ENCODE data around the gene ROR1.

The ROR1 gene

DNA sequence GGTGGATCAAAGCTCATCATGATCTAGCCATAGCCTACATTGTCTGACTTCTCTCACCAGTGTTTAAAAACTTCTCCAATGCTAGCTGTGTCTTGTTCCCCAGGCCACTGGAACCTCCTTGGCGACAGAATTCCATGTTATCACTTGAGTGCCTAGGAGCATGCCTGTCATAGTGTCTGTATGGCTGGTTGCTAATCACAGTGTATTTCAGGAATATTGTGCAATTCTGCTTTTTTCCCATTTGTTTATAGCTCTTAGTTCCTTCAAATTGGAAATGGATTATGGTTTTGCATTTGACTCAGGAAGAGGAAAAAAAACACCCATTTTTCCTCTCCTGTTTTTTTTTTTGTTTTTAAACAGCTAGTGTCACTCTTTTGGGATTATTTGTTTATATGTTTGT lies 25.5 kb downstream of the ROR1 start:
- TF ChIP-seq SIN3A (IDR thresholded peaks at IDR 0.05; ENCODE audit: borderline replicate concordance, insufficient read depth, low read length), result no peak
- no peak for TF ChIP-seq TAF1 (IDR thresholded peaks at IDR 0.05; ENCODE audit: borderline replicate concordance, insufficient read depth, low read length)

- no peak for TF ChIP-seq SIN3A (IDR thresholded peaks at IDR 0.05; ENCODE audit: borderline replicate concordance, insufficient read depth, low read length)
- no peak for TF ChIP-seq TAF1 (IDR thresholded peaks at IDR 0.05; ENCODE audit: borderline replicate concordance, insufficient read depth, low read length)
- TF ChIP-seq, protein P1, sequence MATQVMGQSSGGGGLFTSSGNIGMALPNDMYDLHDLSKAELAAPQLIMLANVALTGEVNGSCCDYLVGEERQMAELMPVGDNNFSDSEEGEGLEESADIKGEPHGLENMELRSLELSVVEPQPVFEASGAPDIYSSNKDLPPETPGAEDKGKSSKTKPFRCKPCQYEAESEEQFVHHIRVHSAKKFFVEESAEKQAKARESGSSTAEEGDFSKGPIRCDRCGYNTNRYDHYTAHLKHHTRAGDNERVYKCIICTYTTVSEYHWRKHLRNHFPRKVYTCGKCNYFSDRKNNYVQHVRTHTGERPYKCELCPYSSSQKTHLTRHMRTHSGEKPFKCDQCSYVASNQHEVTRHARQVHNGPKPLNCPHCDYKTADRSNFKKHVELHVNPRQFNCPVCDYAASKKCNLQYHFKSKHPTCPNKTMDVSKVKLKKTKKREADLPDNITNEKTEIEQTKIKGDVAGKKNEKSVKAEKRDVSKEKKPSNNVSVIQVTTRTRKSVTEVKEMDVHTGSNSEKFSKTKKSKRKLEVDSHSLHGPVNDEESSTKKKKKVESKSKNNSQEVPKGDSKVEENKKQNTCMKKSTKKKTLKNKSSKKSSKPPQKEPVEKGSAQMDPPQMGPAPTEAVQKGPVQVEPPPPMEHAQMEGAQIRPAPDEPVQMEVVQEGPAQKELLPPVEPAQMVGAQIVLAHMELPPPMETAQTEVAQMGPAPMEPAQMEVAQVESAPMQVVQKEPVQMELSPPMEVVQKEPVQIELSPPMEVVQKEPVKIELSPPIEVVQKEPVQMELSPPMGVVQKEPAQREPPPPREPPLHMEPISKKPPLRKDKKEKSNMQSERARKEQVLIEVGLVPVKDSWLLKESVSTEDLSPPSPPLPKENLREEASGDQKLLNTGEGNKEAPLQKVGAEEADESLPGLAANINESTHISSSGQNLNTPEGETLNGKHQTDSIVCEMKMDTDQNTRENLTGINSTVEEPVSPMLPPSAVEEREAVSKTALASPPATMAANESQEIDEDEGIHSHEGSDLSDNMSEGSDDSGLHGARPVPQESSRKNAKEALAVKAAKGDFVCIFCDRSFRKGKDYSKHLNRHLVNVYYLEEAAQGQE (IDR thresholded peaks at IDR 0.05; ENCODE audit: insufficient read depth in 1 of 2, low read depth in 2 of 2, low read length in 2 of 2), result no peak
- TF ChIP-seq FOXP2 (optimal IDR thresholded peaks at IDR 0.05; ENCODE audit: borderline replicate concordance, extremely low read depth, extremely low read length, insufficient read depth), result no peak
- no peak for TF ChIP-seq POLR2AphosphoS5 (IDR thresholded peaks at IDR 0.05; ENCODE audit: low read depth, low read length)
Measured at GRCh38 chr1:63799820-63800219, 26.0 kb downstream of the ROR1 start.

DNA sequence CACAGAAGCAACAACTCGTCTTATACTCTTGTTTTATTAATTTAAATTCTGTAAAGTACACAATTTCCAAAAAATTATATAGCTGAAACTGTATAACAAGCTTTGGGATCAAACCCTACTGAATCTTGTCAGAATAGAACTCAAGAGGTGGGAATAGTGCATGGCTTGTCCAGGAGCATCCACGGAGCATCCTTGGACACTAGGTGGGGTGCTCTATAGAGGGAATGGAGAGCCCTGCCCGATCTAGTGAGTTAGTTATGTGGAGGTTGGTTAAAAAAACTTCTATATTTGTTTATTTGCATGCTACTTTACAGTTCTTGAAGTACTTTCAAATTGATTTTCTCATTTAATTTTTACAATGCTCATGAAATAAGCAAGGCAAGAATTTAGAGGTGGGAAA lies 28.3 kb downstream of the ROR1 start:
- TF ChIP-seq, protein P1 (IDR thresholded peaks at IDR 0.05; ENCODE audit: insufficient read depth in 1 of 2, low read depth in 2 of 2, low read length in 2 of 2), result no peak
- TF ChIP-seq POLR2AphosphoS5 (IDR thresholded peaks at IDR 0.05; ENCODE audit: low read depth, low read length), result no peak
- TF ChIP-seq SIN3A (IDR thresholded peaks at IDR 0.05; ENCODE audit: borderline replicate concordance, insufficient read depth, low read length), result no peak

DNA sequence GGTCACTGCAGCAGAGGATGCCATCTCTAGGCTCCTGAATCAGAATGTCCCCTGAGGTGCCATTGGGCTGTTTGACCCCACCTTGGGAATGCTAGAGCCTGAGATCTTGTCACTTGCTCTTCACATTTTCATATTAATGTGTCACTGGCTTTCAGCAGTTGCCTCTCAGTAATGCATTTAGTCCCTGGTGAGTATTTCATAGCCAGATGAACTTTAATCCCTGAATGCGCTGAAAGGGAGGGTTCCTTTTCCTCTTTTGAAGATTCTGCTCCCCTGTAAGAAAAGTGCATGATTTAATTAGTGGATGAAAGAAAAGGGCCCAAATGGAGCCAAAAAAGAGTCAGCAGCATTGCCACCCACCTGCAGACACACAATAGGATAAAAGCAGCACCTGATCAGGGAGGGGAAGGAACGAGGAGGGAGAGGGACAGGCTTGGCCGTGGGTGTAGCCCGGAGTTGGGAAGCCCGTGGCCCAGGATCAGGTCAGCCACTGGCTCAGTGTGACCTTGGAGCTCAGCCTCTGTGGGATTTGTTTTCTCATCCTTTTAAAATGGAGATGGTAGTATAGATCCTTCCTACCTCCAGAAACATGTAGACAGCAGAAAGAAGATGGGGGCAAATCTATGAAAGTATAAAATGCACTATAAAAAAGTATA lies 31.1 kb downstream of the ROR1 start:
- TF ChIP-seq TAF1 (IDR thresholded peaks at IDR 0.05; ENCODE audit: borderline replicate concordance, insufficient read depth, low read length), result no peak
- no peak for TF ChIP-seq POLR2AphosphoS5 (IDR thresholded peaks at IDR 0.05; ENCODE audit: low read depth, low read length)
- no peak for TF ChIP-seq SIN3A (IDR thresholded peaks at IDR 0.05; ENCODE audit: borderline replicate concordance, insufficient read depth, low read length)
- TF ChIP-seq, protein P1 (IDR thresholded peaks at IDR 0.05; ENCODE audit: insufficient read depth in 1 of 2, low read depth in 2 of 2, low read length in 2 of 2), result no peak
- no peak for TF ChIP-seq FOXP2 (optimal IDR thresholded peaks at IDR 0.05; ENCODE audit: borderline replicate concordance, extremely low read depth, extremely low read length, insufficient read depth)

- TF ChIP-seq SIN3A (IDR thresholded peaks at IDR 0.05; ENCODE audit: borderline replicate concordance, insufficient read depth, low read length), result no peak
- TF ChIP-seq, protein P1 (IDR thresholded peaks at IDR 0.05; ENCODE audit: insufficient read depth in 1 of 2, low read depth in 2 of 2, low read length in 2 of 2), result no peak
- TF ChIP-seq FOXP2 (optimal IDR thresholded peaks at IDR 0.05; ENCODE audit: borderline replicate concordance, extremely low read depth, extremely low read length, insufficient read depth), result no peak
- no peak for TF ChIP-seq TAF1 (IDR thresholded peaks at IDR 0.05; ENCODE audit: borderline replicate concordance, insufficient read depth, low read length)
- TF ChIP-seq POLR2AphosphoS5 (IDR thresholded peaks at IDR 0.05; ENCODE audit: low read depth, low read length), result no peak
Measured at GRCh38 chr1:63807046-63807445, 33.2 kb downstream of the ROR1 start.
